GM12891 (cell line): ENCODE data around the gene PRSS27.
"Not testable (repeated sequence)": the region's sequence is repeated elsewhere in the genome, so short reads cannot be mapped to it uniquely, and the experiment has no call there.

Experiments
- POLR2A ChIP-seq: IDR thresholded peaks from 2 replicates; pipeline ENCODE4 v1.6.1; 2011; ENCODE audit warnings: low read depth, low read length, control low read depth
- POLR2AphosphoS5 ChIP-seq: IDR thresholded peaks from 2 replicates; pipeline ENCODE4 v1.6.1; 2011; ENCODE audit warnings: low read depth, low read length, control low read depth
- TAF1 ChIP-seq: IDR thresholded peaks from 2 replicates; pipeline ENCODE4 v1.6.1; 2011; ENCODE audit warnings: low read depth, low read length, control low read depth

DNA sequence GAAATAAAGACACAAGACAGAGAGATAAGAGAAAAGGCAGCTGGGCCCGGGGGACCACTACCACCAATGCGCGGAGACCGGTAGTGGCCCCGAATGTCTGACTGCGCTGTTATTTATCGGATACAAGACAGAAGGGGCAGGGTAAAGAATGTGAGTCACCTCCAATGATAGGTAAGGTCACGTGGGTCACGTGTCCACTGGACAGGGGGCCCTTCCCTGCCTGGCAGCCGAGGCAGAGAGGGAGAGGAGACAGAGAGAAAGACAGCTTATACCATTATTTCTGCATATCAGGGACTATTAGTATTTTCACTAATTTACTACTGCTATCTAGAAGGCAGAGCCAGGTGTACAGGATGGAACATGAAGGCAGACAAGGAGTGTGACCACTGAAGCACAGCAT lies 50.4 kb downstream of the PRSS27 start:
- TF ChIP-seq POLR2A, POLR2AphosphoS5, TAF1: not testable (repeated sequence)
